Smooth muscle cell (in vitro differentiated cells): ENCODE results near the gene BIRC2. TPM values are rescaled to one million over a fixed set of nuclear protein-coding genes. Genes with fewer than 3 reads are reported as not detected.
"Not testable (repeated sequence)": the region's sequence is repeated elsewhere in the genome, so short reads cannot be mapped to it uniquely, and the experiment has no call there.

Experiments used
- DNase-seq: peaks from one replicate; lab custom pipeline; 2025; ENCODE audit not compliant: unreplicated experiment; lab: John Stamatoyannopoulos, UW
- H2AFZ ChIP-seq: fragments of 200-600 bp; sonication (generic); 2 replicates; pipeline ENCODE4 v1.6.0; 2016; ENCODE audit warnings: antibody characterized with exemption, low read depth, mild to moderate bottlenecking
- H3F3A ChIP-seq: fragments of 200-600 bp; sonication (generic); 2 replicates; pipeline ENCODE4 v1.6.0; 2017; ENCODE audit warnings: antibody characterized with exemption, low read depth
- H3K27ac ChIP-seq: fragments of 200-600 bp; sonication (generic); 2 replicates; pipeline ENCODE4 v1.5.1; 2016; ENCODE audit warnings: low read depth, mild to moderate bottlenecking
- H3K27me3 ChIP-seq: fragments of 200-600 bp; sonication (generic); 2 replicates; pipeline ENCODE4 v1.6.1; 2016; ENCODE audit warnings: low read depth, mild to moderate bottlenecking
- H3K36me3 ChIP-seq: fragments of 200-600 bp; sonication (generic); 2 replicates; pipeline ENCODE4 v1.5.1; 2016; ENCODE audit warnings: low read depth
- H3K4me1 ChIP-seq: fragments of 200-600 bp; sonication (generic); 2 replicates; pipeline ENCODE4 v1.5.1; 2016; ENCODE audit warnings: low read depth
- H3K4me2 ChIP-seq: fragments of 200-600 bp; sonication (generic); 2 replicates; pipeline ENCODE4 v1.6.0; 2016; ENCODE audit warnings: mild to moderate bottlenecking
- H3K4me3 ChIP-seq: fragments of 200-600 bp; sonication (generic); 2 replicates; pipeline ENCODE4 v1.5.1; 2016; ENCODE audit warnings: mild to moderate bottlenecking
- H3K79me2 ChIP-seq: fragments of 200-600 bp; sonication (generic); 2 replicates; pipeline ENCODE4 v1.6.0; 2016; ENCODE audit warnings: low read depth, mild to moderate bottlenecking
- H3K9ac ChIP-seq: fragments of 200-600 bp; sonication (generic); 2 replicates; pipeline ENCODE4 v1.6.0; 2016; ENCODE audit warnings: low read depth
- H3K9me3 ChIP-seq: fragments of 200-600 bp; sonication (generic); replicated peaks from 2 replicates; pipeline ENCODE4 v1.5.1; 2016; ENCODE audit warnings: low read depth
- H4K20me1 ChIP-seq: fragments of 200-600 bp; sonication (generic); 2 replicates; pipeline ENCODE4 v1.6.0; 2016; ENCODE audit warnings: low read depth
- CTCF ChIP-seq: fragments of 200-600 bp; sonication (generic); IDR thresholded peaks from 2 replicates; pipeline ENCODE4 v1.5.1; 2017; ENCODE audit warnings: borderline replicate concordance, mild to moderate bottlenecking, antibody characterized with exemption; ENCODE audit not compliant: insufficient read depth, poor library complexity, severe bottlenecking
- WGBS: methylation state at CpG from one replicate; pipeline ENCODE4 v1.1.7; 2016; ENCODE audit warnings: low lambda C conversion rate; 5-methylcytosine and 5-hydroxymethylcytosine counted together
- polyA plus RNA-seq: library from polyadenylated mRNA; unstranded; fragments of >200 nt; fragmentation: Nextera tagmentation; extraction: Ambion mirVana; gene quantifications from 2 replicates; pipeline ENCODE4 v1.2.1, GENCODE V29; 2016
- total RNA-seq: library from RNA; depleted of rRNA; stranded (reverse); fragments of >200 nt; gene quantifications from 2 replicates; pipeline ENCODE4 v1.2.3, GENCODE V29; 2014

BIRC2 gene
- total and polyA plus RNA-seq, 2 experiments from 2014 or later: 46.3 to 170 TPM

DNA sequence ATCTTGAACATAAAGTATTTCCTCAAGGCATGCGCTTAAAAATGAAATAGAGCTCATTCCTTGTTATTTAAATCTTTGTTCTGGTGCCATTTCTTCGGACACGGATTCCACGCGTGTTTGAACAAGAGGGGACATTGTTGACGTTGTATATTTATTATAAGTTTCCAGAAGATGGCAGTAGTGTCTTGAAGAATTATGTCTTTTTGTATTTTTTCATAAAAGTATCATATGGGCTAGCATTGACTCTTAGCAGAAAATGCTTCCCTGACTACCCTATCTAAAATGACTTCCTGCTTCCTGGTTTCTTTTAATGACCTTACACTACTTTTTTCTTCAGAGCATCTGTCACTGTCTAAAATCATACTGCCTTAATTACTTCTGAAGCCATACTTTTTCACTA is 20.4 kb downstream of the BIRC2 start:
- Histone ChIP-seq H3K79me2 (peaks cover 27% of the 10 kb centered on the region), H2AFZ (no peak overlapping the region), H3K9ac (no peak overlapping the region), H3K27ac (no peak overlapping the region), H4K20me1 (no peaks in the 10 kb centered on the region), H3K4me1 (no peaks in the 10 kb centered on the region), H3K4me3 (no peak overlapping the region), H3K4me2 (no peak overlapping the region), H3K9me3 (no peaks in the 10 kb centered on the region), H3F3A (peaks cover 15% of the 10 kb centered on the region), H3K27me3 (no peaks in the 10 kb centered on the region), H3K36me3 (peaks cover 40% of the 10 kb centered on the region)
- WGBS: 96% methylated on average over 6 of the region's 6 CpGs
- DNase-seq: no peak
- TF ChIP-seq CTCF: peak; percentile 25

- no peak for TF ChIP-seq CTCF
- no peaks in the 10 kb centered on the region for H3K9me3 ChIP-seq
- peaks cover 29% of the 10 kb centered on the region for H3K36me3 ChIP-seq
- no peak overlapping the region for H3K9ac ChIP-seq
- H4K20me1 ChIP-seq: no peaks in the 10 kb centered on the region
- no peaks in the 10 kb centered on the region for H3K4me1 ChIP-seq
- DNase-seq: no peak
- H3K79me2 ChIP-seq: peaks cover 24% of the 10 kb centered on the region
- H3K4me3 ChIP-seq: no peak overlapping the region
- H3K27ac ChIP-seq: no peak overlapping the region
- H3K27me3 ChIP-seq: no peaks in the 10 kb centered on the region
- H2AFZ ChIP-seq: no peak overlapping the region
- H3F3A ChIP-seq: peaks cover 12% of the 10 kb centered on the region
- no peak overlapping the region for H3K4me2 ChIP-seq
- WGBS: 97% methylated on average over 3 of the region's 3 CpGs
Measured at GRCh38 chr11:102368472-102368871, 21.5 kb downstream of the BIRC2 start.

DNA sequence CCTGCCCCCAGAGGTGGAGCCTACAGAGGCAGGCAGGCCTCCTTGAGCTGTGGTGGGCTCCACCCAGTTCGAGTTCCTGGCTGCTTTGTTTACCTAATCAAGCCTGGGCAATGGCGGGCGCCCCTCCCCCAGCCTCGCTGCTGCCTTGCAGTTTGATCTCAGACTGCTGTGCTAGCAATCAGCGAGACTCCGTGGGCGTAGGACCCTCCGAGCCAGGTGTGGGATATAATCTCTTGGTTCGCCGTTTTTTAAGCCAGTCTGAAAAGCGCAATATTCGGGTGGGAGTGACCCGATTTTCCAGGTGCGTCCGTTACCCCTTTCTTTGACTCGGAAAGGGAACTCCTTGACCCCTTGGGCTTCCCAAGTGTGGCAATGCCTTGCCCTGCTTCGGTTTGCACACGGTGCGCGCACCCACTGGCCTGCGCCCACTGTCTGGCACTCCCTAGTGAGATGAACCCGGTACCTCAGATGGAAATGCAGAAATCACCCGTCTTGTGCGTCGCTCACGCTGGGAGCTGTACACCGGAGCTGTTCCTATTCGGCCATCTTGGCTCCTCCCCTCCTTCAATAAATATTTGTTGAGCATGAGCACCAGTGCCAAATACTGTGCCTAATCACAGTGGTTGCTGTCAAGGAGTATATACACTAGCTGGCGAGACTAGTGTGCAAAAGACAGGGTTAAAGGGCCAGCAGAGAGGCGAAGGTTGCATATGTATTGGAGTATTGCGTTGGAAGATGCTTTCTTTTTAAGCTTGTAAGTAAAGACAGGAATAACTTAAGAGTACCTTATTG is 27.8 kb downstream of the BIRC2 start:
- not testable (repeated sequence) for H3K9me3 ChIP-seq, DNase-seq, H3K4me1 ChIP-seq, H2AFZ ChIP-seq, H3K27me3 ChIP-seq, H3F3A ChIP-seq, H3K9ac ChIP-seq, H3K27ac ChIP-seq
- peak overlapping the region; percentile 71 for H3K4me2 ChIP-seq
- peak overlapping the region; percentile 23 for H3K4me3 ChIP-seq
- peaks cover 13% of the 10 kb centered on the region for H3K79me2 ChIP-seq
- 37% methylated on average over 31 of the region's 31 CpGs for WGBS
- peaks cover 17% of the 10 kb centered on the region for H3K36me3 ChIP-seq
- peaks cover 42% of the 10 kb centered on the region for H4K20me1 ChIP-seq

DNA sequence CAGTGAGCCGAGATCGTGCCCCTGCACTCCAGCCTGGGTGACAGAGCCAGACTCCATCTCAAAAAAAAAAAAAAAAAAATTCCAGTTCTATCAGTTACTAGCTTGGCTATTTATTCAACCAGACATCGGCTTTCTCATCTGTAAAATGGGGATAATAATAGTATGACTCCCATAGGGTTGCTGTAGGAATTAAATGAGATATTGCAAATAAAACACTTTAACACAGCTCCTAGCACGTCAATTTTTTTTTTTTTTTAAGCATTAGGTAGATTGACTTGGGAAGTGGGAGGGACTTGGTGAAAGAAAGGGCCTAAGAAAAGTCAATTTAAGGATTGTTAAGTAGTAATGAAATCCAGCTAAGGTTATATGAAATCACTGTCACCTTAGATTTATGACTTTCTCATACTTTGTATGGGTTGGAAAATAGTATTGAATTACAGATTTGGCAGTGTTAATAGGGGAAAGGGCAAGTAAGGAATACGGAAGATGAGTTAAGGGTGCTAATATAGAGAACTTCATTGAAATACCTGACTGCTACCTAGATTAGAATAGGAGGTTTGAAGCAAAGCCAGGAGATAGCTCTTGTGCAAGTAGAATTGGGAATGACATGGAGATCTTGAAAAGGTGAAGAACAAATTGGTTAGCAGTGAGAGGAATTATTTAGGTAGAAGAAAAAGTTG is 28.8 kb downstream of the BIRC2 start:
- Histone ChIP-seq H3K27me3 (no peaks in the 10 kb centered on the region), H3K9me3 (no peaks in the 10 kb centered on the region), H3K9ac (no peak overlapping the region), H3K36me3 (peaks cover 17% of the 10 kb centered on the region), H3K4me2 (no peak overlapping the region), H3K4me1 (no peaks in the 10 kb centered on the region), H2AFZ (no peak overlapping the region), H4K20me1 (peaks cover 42% of the 10 kb centered on the region), H3K79me2 (peaks cover 13% of the 10 kb centered on the region), H3K27ac (no peak overlapping the region), H3K4me3 (no peak overlapping the region), H3F3A (no peaks in the 10 kb centered on the region)
- WGBS: 97% methylated on average over 5 of the region's 5 CpGs
- DNase-seq: no peak
- TF ChIP-seq CTCF: no peak
